GM19238 (cell line): ENCODE measurements around the gene TMEM161A.
"Not testable (repeated sequence)": the region's sequence is repeated elsewhere in the genome, so short reads cannot be mapped to it uniquely, and the experiment has no call there.

Experiments used
- DNase-seq: peaks from one replicate; pipeline ENCODE4 v3.0.0; 2011; ENCODE audit warnings: low spot score; ENCODE audit not compliant: insufficient read length

The TMEM161A gene

DNA sequence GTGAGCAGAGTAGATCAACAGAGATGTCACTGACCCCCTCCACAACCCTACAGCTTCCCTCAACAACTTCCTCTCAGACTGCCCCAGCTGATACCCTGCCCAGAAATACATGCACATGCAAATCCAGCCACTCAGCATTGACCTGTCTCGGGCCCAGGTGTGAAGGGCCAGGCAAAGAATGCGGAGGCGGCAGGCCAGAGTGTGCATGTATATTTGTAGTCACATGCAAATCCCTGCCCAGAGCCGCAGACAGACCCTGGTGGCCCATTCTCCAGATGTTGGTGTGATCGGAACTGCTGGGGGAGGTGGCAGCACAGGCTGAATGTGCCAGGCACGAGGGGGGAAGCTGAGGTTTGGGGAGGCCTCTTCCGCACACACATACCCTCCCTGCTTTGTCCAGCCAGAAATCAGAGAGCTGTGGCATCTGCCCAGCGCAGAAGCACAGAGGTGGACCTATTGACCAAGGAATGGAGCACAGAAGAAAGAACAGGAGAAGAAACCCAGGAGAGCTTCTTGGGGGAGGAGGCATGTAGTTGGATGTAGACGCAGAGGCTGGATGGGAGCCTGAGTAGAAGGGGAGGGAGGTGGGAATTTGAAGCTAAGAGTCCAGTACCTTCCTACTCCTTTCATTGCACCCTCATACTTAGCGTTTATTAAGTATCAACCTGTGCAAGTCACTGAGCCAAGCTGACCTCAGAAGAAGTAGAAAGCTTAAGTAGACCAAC is 17.4 kb upstream of the TMEM161A start:
- DNase-seq = peak; percentile 62

DNA sequence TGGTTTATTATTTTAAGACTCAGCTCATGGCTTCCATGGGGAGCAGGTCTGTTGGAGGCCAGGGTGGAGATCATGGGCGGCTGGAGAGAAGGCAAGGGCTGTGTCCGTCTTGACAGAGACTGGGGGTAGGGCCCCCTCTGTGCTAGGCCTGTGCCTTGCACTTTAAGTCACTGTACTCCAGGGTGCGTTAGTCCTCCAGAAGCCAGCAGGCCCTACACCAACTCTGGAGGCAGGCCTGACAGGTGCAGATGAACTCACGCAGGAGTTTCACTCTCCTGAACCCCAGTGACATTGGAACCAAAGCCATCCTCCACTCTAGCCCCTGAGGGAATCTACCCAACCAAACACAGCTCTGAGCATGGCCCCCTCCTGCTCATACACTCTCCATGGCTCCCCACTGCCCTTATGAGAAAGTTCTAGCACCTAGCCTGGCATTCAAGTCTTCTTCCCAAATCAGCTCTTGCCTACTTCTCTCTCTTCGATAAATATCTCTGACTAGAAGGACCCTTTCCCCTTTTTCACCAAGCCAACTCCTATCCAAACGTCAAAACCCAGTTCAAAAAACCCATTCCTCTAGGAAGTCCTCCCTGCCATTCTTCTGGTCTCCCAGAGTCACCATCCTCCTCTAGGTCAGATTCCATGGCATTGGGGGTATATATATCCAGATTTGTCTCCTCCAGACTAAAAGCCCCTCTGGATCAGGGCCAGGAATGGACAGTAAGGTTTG is 16.7 kb upstream of the TMEM161A start:
- DNase-seq = no peak

DNA sequence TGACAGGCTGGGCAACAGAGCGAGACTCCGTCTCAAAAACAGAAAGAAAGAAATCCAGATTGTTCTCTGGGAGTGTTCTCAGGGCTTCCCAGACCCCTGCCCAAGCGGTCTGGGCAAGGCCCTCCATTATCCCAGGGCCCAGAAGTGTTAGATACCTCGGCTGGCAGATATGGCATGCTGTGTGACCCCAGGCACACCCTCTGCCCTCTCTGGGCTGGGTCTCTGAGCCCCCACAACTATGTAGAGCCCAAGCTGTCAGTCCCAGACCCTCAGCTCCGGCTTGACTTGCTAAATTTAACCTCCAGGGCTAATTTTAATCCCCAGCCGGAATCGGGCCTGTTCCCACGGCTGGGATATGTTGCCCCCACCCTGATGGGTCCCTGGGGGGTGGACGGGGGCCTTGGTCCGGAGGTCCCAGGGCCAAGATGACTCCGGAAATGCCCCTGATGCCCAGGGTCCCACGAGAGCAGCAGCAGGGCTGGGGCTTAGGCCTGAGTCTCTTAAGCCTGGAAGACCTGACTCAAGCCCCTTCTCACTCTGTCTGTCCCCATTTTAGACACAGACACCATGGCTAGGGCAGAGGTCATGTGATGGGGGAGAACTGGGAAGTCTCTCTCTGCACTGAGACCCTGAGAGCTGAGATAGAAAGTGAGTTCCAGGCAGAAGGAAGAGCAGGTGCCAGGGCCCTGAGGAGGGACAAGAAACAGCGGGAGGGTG is 14.5 kb upstream of the TMEM161A start:
- no peak for DNase-seq

DNA sequence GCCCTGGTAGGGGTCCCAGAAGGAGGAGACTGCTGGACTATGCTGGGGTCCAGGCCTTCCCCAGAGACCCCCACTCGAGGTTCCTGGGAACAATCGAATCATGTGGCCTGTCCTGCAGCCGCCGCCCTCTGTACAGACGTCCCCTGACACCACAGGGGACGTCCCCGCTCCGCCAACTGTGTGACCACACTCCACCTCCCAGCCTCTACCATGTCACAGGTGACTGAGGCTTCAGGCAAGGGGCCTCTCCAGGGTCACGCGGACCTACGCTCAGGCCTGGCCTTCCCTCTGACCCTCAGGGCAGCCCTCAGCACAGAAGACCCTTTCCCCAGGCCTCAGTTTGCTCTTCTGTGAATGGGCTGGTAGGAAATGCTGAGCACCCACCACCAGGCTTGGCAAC is 13.1 kb upstream of the TMEM161A start:
- no peak for DNase-seq

DNA sequence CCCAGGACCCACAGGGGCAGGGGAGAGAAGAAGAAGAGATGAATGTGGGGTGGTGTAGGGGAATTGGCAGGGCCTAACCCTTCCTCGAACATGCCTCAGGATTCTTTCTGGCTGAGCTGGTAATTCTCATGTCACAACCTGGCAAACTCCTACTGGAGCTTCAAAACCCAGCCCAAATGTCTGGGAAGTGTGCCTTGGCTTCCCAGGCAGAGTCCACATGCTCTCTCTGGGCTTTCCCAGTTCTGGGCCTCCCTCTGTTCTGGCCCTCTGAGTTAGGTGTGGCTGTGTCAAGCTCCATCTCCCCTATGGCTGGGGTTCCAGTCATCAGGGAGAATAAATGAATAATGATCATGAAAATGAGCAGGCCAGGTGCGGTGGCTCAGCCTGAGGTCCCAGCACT is 11.2 kb upstream of the TMEM161A start:
- DNase-seq = no peak

DNA sequence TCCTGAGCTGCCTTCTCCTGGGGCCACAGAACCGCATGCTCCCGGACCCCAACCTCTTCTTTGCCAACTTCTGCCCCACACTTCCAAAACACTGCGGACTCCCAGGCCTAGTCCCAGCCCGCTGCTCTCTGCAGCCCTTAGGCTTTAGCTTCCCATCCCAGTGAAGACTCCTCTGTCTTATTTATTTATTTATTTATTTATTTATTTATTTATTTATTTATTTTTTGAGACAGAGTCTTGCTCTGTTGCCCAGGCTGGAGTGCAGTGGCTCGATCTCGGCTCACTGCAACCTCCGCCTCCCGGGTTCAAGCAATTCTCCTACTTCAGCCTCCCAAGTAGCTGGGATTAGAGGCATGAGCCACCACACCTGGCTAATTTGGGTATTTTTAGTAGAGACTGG is 10.2 kb upstream of the TMEM161A start:
- not testable (repeated sequence) for DNase-seq

DNA sequence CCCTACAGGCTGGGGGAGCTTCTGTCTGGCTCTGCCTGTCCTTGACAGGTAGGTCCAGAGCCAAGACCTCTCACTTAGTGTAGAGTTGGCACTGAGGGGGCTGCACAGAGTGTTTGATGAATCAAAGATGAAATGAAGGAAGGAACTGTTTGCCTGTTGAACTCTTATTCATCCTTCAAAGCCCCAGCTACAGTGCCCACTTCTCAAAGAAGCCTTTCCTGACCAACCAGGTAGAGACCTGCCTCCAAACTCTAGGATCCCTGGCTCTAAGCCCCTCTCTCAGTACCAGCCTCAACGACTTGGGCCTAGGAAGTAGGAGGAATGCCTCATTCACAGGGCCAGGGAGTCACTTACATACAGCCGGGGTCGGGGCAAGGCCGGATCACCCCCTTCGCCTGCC is 9.1 kb upstream of the TMEM161A start:
- no peak for DNase-seq

DNA sequence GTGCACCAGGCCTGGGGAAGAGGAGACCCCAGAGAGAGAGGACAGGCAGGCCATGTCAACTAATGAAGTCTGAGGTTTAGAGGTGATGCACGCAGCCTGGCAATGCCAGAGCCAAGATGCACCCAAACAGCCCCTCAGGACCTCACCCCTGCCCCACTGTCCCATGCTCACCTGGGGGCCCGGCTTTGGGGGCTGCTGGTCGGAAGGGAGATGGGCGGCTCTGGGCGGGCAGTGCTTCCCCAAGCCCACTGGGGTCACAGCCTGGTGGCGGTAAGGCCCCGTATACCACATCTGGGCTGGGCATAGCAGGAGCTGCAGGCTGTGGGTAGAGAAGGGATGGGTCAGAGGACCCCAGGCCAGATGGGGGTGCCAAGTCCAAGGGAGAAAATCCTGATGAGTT is 8.6 kb upstream of the TMEM161A start:
- DNase-seq = no peak

DNA sequence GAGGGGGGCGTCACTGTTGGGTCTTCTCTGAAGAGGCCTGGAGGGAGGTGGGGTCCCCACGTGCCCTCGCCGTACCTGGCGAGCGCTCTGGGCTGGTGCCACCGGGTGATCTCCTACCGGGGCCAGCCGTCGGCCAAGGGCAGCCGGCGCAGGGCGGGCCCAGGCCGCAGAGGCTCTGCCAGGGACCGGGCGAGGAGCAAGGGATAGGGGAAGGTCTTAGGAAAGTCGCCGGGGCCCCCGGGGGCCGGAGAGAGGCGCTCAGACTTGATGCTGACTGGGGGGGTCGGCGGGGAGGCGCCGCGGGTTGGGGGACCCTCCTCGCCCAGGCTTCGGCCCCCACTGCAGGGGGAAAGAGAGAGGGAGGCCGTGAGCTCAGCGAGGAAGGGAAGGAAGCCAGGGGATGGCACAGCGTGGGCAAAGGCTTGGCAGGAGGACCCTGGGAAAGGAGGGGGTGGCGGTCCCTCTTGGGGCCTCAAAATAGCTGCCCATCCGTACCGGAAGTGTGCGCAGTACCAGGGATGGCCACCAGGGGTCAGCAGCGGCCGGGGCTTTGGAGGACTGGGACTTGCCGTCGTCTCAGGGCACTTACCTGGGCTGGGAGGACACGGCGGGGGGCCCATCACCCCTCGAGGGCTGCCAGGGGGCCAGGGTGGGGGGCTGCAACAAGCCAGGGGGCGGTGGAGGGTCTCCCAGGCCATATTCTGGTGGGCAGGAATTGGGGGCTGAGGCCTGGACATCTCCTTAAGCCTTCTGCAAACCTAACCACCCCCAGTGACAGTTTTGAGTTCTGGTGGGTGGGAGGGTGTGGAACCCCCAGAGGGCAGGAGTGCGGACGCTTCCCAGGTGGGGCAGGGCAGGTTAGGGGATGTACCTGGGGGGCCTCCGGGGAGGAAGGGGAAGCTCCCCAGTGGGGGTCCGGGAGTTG is 7.7 kb upstream of the TMEM161A start:
- peak; percentile 82 for DNase-seq

DNA sequence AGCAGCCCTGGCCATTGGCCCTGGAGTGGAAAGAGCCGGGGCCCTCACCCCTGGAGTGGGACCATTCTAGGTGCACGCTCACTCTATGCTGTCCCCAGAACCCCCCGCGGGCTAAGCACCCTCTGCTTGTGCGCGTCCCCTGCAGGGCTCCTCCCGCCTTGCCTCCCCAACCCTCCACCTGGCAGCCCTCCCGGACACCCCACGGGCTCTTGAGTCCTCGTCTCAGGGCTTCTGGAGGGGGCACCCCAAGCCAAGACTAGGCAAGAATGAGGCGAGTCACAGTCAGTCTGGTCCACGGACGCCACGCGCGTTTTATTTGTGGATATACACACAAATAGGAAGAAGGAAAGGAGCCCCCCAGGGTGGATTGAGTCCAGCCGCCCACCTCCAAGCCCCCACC is 7.0 kb upstream of the TMEM161A start:
- no peak for DNase-seq

DNA sequence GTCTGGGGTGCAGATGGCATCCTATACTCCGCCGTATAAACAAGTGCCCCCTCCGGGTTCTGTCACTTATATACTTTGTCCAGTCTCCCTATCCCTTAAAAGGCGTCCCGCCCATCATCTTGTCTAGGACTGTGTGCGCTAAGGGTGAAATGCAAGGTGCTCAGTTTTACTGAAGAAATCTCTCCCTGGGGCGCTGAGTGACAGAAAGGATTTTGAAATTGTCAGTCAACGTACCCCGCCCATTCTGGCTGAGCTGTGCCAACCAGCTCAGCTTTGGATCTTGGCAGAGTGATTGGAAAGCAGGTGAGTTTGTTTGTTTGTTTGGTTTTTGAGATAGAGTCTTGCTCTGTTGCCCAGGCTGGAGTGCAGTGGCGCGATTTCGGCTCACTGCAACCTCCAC is 4.1 kb upstream of the TMEM161A start:
- DNase-seq = no peak

DNA sequence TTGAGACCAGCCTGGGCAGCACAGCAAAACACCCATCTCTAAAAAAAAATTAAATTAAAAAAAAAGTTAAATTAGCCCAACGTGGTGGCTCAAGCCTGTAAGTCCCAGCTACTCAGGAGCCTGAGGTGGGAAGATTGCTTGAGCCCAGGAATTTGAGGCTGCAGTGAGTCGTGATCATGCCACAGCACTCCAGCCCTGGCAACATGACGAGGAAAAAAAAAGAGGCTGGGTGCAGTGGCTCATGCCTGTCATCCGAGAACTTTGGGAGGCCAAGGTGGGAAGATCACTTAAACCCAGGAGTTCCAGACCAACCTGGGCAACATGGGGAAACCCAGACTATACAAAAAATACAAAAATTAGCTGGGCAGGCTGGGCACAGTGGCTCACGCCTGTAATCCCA is 2.2 kb upstream of the TMEM161A start:
- no peak for DNase-seq

DNA sequence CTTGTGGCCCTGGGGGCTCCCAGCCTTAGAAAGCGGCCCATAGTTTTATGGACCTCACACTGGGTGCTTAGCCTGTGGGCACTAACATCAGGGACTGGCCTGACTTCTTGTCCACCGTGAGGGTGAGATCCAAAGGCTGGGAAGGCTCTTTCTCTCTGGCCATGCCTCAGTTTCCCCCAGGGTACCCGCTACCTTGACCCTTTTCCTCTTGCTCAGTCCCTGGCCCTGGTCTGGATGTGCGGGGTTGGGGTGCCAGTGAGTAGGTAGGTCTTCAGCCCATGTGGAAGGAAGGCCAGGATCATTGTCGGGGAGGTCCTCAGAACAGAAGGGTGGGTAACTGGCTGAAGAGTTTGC is 1.6 kb upstream of the TMEM161A start:
- DNase-seq = no peak

DNA sequence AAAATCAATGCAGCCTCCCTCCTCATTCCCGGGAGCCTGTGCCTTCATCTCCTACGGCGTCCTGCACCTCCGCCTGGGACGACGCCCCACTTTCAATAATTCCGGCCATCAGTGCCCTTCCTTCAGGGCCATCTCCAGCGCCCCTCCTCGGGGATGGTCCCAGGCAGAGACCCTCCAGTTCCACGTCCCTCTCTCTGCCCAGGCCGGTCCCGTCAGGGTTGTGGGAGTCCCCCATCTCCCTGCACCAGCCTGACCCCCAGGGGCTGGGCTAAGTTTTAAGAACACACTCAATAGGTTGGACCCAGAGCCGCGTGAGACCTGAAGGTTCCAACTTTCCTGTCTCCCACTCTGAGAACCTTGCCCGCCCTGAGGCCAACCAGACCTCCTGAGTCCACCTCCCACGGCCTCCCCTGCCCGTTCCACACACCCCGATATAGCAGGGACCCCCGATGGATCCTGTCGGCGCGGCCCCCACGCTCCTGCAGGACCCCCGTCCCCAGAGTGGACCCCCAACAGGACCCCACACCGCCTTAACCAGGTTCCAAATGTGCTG is 646 bp downstream of the TMEM161A start:
- no peak for DNase-seq

DNA sequence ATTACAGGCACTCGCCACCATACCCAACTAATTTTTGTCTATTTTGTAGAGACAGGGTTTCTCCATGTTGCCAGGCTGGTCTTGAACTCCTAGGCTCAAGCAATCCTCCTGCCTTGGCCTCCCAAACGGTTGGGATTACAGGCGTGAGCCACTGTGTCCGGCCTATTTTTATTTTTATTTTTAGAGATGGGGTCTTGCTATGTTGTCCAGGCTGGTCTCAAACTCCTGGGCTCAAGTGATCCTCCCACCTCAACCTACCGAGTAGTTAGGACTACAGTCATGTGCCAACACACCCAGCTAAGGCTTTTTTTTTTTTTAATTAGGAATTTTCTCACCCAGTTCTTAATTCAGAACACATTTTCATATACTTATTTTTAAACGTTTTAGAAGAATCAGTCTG is 2.6 kb downstream of the TMEM161A start:
- DNase-seq = not testable (repeated sequence)

DNA sequence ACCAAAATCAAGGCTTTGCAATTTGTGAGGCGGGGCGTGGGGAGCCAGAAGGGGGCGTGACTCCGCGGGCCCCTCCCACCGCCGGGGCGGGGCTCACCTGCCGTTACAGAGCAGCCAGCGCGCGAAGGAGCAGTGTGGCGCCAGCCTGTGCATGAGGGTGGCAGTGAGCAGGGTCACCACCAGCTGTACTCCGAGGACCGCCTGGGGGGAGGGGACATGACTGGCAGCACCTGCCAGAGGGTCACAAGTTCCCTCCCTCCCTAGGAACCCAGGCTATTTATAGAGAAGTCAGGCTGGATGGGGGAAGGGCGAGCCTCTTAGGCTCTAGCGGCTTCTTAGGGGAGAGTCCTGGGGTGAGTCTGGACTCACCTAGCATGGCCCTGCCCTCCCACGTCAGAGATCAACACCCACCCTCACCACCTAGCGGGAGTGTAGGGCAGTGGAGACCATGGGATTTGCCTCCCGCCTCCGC is 3.6 kb downstream of the TMEM161A start:
- DNase-seq = no peak

DNA sequence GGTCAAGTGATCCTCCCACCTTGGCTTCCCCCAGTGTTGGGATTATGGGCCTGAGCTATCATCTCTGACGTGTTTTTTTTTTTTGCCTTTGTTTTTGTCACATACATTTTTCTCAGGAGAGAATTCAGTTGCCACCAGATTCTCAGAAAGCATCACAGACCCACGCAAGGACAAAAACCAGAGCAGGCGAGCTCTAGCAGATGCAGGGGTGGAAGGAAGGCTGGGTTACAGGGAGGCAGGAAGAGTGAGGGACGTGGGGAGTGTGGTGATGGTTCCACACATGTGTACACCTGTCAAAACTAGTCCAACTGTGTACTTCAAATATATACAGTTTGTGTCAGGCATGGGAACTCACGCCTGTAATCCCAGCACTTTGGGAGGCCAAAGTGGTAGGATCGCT is 4.3 kb downstream of the TMEM161A start:
- no peak for DNase-seq

DNA sequence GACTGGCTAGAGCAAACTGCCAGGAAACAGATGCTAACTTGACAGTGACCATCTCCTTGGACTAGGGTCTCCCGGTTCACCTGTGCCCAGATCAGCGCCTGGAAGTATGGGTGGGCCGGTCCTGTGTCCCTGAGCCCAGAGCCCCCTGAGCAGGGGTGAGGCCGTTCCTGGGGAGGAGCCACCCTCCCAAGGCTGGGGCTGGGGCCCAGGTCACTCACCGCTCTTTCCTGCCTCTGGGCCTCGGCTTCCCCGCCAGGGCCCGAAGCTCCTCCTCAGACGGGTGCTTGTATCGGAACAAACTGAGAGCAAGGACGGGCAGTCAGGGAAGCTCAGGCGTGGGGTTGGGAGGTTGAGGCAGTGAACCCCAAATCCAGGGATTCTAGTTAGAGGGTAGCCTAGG is 5.4 kb downstream of the TMEM161A start:
- DNase-seq = no peak

DNA sequence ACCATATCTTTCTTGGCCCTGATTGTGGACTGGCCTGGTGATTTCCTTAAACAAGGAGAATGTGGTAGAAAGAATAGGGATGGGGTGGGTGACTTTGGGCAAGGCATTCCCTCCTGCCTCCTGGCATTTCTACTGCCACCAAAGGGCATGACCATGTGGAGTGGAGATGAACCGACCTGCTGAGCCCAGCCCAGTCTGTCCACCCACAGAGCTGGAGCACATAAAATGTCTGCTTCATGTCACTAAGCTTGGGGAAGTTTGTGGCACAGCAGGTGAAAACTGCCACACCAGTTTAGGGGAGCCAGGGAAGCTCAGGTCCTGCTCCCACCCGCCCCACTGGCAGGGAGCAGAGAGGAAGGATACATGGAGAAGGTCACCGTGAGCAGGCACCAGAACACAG is 6.3 kb downstream of the TMEM161A start:
- DNase-seq = no peak

DNA sequence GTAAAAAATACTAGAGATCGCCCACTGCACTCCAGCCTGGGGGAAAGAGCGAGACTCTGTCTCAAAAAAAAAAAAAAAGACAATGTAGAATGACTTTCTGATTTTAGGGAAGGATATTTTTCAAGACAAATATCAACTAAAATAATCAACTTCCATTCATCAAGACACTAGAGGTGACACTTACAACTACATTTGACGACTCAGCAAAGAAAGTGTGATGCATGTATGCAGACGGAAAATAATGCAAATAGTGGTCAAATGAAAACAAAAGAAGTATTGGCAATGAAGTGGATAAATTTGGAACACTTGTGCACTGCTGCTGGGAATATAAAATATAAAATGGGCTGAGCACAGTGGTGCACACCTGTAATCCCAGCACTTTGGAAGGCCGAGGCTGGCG is 12.2 kb downstream of the TMEM161A start:
- DNase-seq = no peak

DNA sequence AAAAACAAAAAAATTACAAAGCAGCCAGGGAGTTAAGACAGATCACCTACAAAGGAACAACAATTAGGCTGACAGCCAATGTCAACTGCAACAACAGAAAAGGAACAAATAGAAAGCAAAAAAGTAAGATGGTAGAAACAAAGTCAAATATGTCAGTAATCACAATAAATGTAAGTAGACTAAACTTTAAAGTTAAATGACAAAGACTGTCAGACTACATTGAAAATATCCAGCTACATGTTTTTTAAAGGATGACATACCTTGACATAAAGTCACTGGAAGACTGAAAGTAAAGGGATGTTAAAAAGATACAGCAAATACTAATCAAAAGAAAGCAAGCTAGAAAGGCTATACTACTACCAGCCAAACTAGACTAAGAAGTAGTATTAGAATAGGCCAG is 14.9 kb downstream of the TMEM161A start:
- no peak for DNase-seq
